NCI-H774 (cell line): ENCODE data around the gene C2orf80.
"Not testable (repeated sequence)": the region's sequence is repeated elsewhere in the genome, so short reads cannot be mapped to it uniquely, and the experiment has no call there.

Experiments
- DNase-seq: peaks from one replicate; lab custom pipeline; 2025; lab: John Stamatoyannopoulos, UW

The C2orf80 gene

GRCh38 chr2:208179028-208179609 lies 10.7 kb downstream of the C2orf80 start:
- DNase-seq = no peak

DNA sequence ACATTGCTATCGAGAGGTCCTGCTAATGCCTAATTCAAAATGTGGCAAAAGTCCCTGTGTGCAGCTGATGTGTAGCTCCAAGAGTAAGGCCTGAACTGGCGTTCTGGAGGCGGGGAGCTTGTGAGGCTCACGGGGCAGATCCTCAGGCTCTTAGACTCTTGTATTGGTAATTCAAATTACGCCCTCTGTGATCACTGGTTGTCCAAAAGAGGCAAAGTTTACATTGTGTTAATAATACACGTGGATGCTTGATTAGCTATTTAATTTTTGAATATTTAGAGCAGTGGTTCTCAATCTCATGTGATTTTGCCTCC lies 14.0 kb downstream of the C2orf80 start:
- DNase-seq = no peak

DNA sequence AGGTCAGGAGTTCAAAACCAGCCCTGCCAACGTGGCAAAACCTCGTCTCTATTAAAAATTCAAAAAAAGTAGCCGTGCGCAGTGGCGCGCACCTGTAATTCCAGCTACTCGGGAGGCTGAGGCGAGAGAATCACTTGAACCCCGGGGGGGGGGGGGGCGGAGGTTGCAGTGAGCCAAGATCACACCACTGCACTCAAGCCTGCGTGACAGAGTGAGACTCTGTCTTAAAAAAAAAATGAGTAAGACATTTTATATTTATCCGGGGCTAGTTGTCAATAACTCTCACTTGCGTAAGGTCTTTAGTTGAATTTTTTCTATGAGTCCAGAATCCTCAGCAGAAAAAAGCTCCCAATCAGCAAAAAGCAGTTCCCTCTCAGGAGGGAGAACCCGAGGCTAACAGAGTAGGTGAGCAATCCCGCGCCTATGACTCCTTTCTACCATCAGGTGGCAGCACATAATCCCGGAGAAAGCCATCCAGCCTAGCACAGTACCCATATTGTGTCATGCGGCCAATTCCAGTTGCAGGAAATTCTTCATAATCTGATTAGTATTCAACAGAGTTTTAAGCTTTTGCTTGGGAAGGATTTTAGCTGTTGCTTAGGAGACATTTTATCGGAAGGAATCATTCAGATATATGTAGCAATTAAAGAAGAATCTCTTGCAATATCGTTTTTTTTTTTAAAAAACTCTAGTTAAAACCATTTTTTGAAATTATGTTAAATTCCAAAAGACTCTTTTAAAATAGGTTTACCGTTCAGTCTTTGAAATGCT lies 14.6 kb downstream of the C2orf80 start:
- DNase-seq = peak; percentile 71

- no peak for DNase-seq
Measured at GRCh38 chr2:208174144-208174543, 15.7 kb downstream of the C2orf80 start.

DNA sequence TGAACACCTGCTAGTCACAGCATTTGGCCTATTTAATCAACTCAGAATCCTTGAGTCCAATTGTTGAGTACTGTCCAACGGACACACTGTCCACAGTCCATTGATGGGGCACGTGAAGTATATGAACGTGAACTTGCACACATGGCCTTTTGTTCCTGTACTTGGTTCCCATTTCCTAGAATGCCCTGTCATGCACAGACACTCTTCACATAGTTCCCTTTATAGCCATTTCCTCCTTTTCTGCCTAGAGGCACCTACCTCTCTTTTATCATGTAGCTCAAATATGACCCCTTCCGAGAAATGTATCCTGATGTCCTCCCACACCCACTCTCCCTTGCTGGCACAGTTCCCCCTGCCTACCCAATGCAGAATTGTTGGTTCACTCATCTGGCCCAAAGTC lies 17.7 kb downstream of the C2orf80 start:
- DNase-seq = no peak

GRCh38 chr2:208164951-208165755 lies 24.7 kb downstream of the C2orf80 start:
- no peak for DNase-seq

- DNase-seq = no peak
Measured at GRCh38 chr2:208163489-208163888, 26.3 kb downstream of the C2orf80 start, which contains the start of gene CRYGA. Gene CRYGA (minus strand): TSS chr2:208163589. CDS start chr2:208163556, 33 bp downstream.

- no peak for DNase-seq
Measured at GRCh38 chr2:208156439-208156838, 33.4 kb downstream of the C2orf80 start.

GRCh38 chr2:208153156-208153555 lies 36.7 kb downstream of the C2orf80 start:
- DNase-seq = no peak

DNA sequence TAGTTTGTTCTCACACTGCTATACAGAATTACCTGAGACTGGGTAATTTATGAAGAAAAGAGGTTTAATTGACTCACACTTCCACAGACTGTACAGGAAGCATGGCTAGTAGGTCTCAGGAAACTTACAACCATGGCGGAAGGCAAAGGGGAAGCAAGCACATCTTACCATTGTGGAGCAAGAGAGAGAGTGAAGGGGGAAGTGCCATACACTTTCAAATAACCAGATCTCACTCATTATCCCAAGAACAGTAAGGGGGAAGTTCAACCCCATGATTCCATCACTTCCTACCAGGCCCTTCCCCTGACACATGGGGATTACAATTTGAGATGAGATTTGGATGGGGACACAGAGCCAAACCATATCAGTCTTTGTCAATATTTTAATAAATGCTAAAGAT lies 38.9 kb downstream of the C2orf80 start:
- no peak for DNase-seq

GRCh38 chr2:208150094-208150493 lies 39.7 kb downstream of the C2orf80 start:
- no peak for DNase-seq

GRCh38 chr2:208148803-208149202 lies 41.0 kb downstream of the C2orf80 start:
- no peak for DNase-seq

GRCh38 chr2:208147759-208148158 lies 42.1 kb downstream of the C2orf80 start:
- DNase-seq = no peak

DNA sequence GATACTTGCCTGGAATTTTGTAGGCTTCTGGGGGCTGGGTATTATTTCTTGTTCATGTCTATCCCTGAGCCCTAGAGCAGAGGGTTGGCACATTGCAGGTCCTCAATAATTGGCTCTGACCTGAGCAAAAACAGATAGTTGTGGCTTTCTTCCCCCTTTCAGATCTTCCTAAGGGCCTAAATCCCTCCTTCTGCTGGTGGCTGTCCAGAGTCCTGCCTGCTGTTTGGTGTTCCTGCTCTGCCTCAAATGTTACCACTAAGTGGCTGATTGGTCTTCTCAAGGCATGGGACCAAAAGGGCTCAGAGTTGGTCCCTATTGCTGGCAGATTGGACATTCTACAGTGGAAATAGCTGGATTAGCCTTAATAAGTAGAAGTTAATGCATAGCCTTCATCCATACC lies 42.8 kb downstream of the C2orf80 start:
- no peak for DNase-seq

- no peak for DNase-seq
Measured at GRCh38 chr2:208146006-208146405, 43.8 kb downstream of the C2orf80 start, which contains the start of gene CRYGB. Gene CRYGB (minus strand): TSS chr2:208146158. CDS start chr2:208146120, 38 bp downstream.

- no peak for DNase-seq
Measured at GRCh38 chr2:208142925-208143799, 46.7 kb downstream of the C2orf80 start.

- DNase-seq = peak; percentile 39
Measured at GRCh38 chr2:208142240-208142924, 47.4 kb downstream of the C2orf80 start.

- DNase-seq = no peak
Measured at GRCh38 chr2:208139447-208139846, 50.4 kb downstream of the C2orf80 start.

DNA sequence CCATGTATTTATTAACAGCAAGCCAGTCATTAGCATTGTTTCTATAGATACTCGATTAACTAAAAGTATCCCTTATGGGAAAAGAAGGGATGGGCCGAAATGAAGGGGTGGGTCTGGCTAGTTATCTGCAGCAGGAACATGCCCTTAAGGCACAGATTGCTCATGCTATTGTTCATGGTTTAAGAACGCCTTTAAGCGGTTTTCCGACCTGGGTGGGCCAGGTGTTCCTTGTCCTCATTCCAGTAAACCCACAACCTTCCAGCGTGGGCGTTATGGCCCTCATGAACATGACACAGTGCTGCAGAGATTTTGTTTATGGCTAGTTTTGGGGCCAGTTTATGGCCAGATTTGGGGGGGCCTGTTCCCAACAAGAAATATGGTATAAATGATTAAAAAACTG lies 51.5 kb downstream of the C2orf80 start:
- not testable (repeated sequence) for DNase-seq

DNA sequence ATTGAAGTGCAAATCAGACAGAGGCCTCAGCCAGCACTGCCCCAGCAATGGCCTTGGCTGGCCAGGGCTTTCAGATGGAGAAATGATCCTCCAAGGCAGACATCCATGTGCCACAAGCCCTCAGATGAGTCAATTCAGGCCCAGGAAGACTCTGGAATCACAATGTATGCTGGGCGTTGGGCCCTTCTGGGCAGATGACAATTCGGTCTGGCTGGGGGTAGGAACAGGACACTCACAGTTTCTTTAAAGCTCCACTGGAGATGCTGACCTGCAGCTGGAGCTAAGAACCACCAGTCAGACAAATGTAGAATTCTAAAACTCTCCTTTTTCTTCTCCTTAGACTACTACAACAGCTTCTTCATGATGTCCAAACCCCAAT lies 53.1 kb downstream of the C2orf80 start:
- DNase-seq = no peak
